NB4 (cell line): ENCODE results near the gene HJV.

ENCODE experiments used
- CTCF ChIP-seq: IDR thresholded peaks from one replicate; pipeline ENCODE4 v1.5.1; 2012; ENCODE audit warnings: low read depth, low read length
- MAX ChIP-seq: IDR thresholded peaks from 2 replicates; pipeline ENCODE4 v1.6.1; 2011; ENCODE audit warnings: low read depth, low read length
- MYC ChIP-seq: IDR thresholded peaks from 2 replicates; pipeline ENCODE4 v1.6.1; 2011; ENCODE audit warnings: low read depth, low read length
- POLR2A ChIP-seq: IDR thresholded peaks from 2 replicates; pipeline ENCODE4 v1.6.1; 2011; ENCODE audit warnings: mild to moderate bottlenecking; ENCODE audit not compliant: insufficient read length; ENCODE audit errors: extremely low read depth

- TF ChIP-seq CTCF, result no peak
- no peak for TF ChIP-seq MAX
- TF ChIP-seq POLR2A, result no peak
- no peak for TF ChIP-seq MYC
These were observed 32.8 kb downstream of the HJV start for GRCh38 chr1:145988773-145989172.
